Endothelial cell of umbilical vein (primary cell): ENCODE results near the gene AKR7A3. TPM values are rescaled to one million over a fixed set of nuclear protein-coding genes. Genes with fewer than 3 reads are reported as not detected.

Source experiments
- BruUV-seq: library from RNA; stranded (reverse); fragments of 400-500 nt; replicated peaks from 2 replicates; lab custom pipeline; 2021; lab: Mats Ljungman, UMichigan
- CTCF ChIA-PET: fragments of 300-600, 350-600 bp; sonication (Branson Sonifier 250); formaldehyde crosslinking; loops from one replicate; lab custom pipeline; 2021; ENCODE audit warnings: antibody characterized with exemption, inconsistent platforms; lab: Charles Lee
- POLR2A ChIA-PET: fragments of 300-600, 350-600 bp; sonication (Branson Sonifier 250); formaldehyde crosslinking; loops from one replicate; lab custom pipeline; 2021; ENCODE audit warnings: antibody characterized with exemption, inconsistent platforms; lab: Charles Lee
- DNase-seq: peaks from one replicate; pipeline ENCODE4 v3.0.0-alpha.2; 2011; ENCODE audit warnings: low read depth, low spot score
- FAIRE-seq: peaks from 2 replicates; lab custom pipeline; 2011; peaks lifted over from hg19 to GRCh38; lab: Jason Lieb, UNC
- H2AFZ ChIP-seq: 2 replicates; pipeline ENCODE4 v1.6.0; 2012; ENCODE audit warnings: low read depth, low read length, control low read depth, inconsistent platforms
- H3K27ac ChIP-seq: 2 replicates; pipeline ENCODE4 v1.5.1; 2011; ENCODE audit warnings: low read depth, mild to moderate bottlenecking, control low read depth, low read length, moderate library complexity; ENCODE audit not compliant: insufficient read depth
- H3K27me3 ChIP-seq, 2 experiments: 2 replicates each; pipeline versions ENCODE4 v1.6.0 to v1.6.1; 2011; ENCODE audit warnings: low read length in 2 of 2, mixed read lengths in 1 of 2; ENCODE audit not compliant: control insufficient read depth in 2 of 2, insufficient read depth in 2 of 2
- H3K36me3 ChIP-seq, 2 experiments: 2 replicates in 1 of 2; 3 replicates in 1 of 2; pipeline ENCODE4 v1.5.1; 2011; ENCODE audit warnings: low read length in 2 of 2, mild to moderate bottlenecking in 1 of 2, moderate library complexity in 1 of 2; ENCODE audit not compliant: control insufficient read depth in 2 of 2, insufficient read depth in 2 of 2; ENCODE audit errors: extremely low read depth in 1 of 2
- H3K4me1 ChIP-seq: 3 replicates; pipeline ENCODE4 v1.5.1; 2011; ENCODE audit warnings: mild to moderate bottlenecking, low read length; ENCODE audit not compliant: control insufficient read depth, insufficient read depth; ENCODE audit errors: extremely low read depth
- H3K4me2 ChIP-seq: 2 replicates; pipeline ENCODE4 v1.6.1; 2011; ENCODE audit warnings: low read length, control low read depth, mixed read lengths; ENCODE audit not compliant: insufficient read depth
- H3K4me3 ChIP-seq, 3 experiments: fragments of 200-600 bp in 1 of 3; sonication (generic), shearing (Covaris generic) in 1 of 3; replicated peaks in 1 of 3; 2 replicates each; pipeline ENCODE4 v1.5.1; 2011 to 2016; ENCODE audit warnings: control low read depth in 3 of 3, low read length in 3 of 3, mild to moderate bottlenecking in 2 of 3, inconsistent platforms in 1 of 3, low read depth in 1 of 3, moderate library complexity in 1 of 3; ENCODE audit not compliant: insufficient read depth in 1 of 3
- H3K79me2 ChIP-seq: 2 replicates; pipeline ENCODE4 v1.6.0; 2012; ENCODE audit warnings: low read length, inconsistent platforms; ENCODE audit not compliant: control insufficient read depth, insufficient read depth
- H3K9ac ChIP-seq: replicated peaks from 2 replicates; pipeline ENCODE3; 2011; ENCODE audit warnings: low read length, control low read depth; ENCODE audit not compliant: insufficient read depth; ENCODE audit errors: extremely low read depth
- H3K9me1 ChIP-seq: replicated peaks from 3 replicates; pipeline ENCODE4 v1.6.0; 2011; ENCODE audit warnings: mild to moderate bottlenecking, low read length; ENCODE audit not compliant: control insufficient read depth, insufficient read depth; ENCODE audit errors: extremely low read depth
- H3K9me3 ChIP-seq: replicated peaks from 2 replicates; pipeline ENCODE4 v1.5.1; 2012; ENCODE audit warnings: low read length, inconsistent platforms; ENCODE audit not compliant: control insufficient read depth, insufficient read depth
- H4K20me1 ChIP-seq: replicated peaks from 2 replicates; pipeline ENCODE3; 2011; ENCODE audit warnings: mild to moderate bottlenecking, low read length; ENCODE audit not compliant: control insufficient read depth, insufficient read depth; ENCODE audit errors: extremely low read depth
- CTCF ChIP-seq, 2 donors: IDR thresholded peaks; 1 replicate in 1 of 2; 2 replicates in 1 of 2; pipeline ENCODE4 v1.5.1; 2011; ENCODE audit warnings: low read length in 2 of 2, mild to moderate bottlenecking in 2 of 2, moderate library complexity in 2 of 2, control low read depth in 1 of 2, inconsistent platforms in 1 of 2, low read depth in 1 of 2; ENCODE audit not compliant: insufficient read depth in 1 of 2; ENCODE audit errors: extremely low read depth in 1 of 2
- EZH2 ChIP-seq: IDR thresholded peaks from 2 replicates; pipeline ENCODE4 v1.6.1; 2012; ENCODE audit warnings: borderline replicate concordance, low read depth, mild to moderate bottlenecking, moderate library complexity, low read length, inconsistent platforms; ENCODE audit not compliant: severe bottlenecking
- FOS ChIP-seq: IDR thresholded peaks from 2 replicates; pipeline ENCODE4 v1.6.1; 2011; ENCODE audit warnings: mild to moderate bottlenecking, low read length, moderate library complexity, borderline replicate concordance; ENCODE audit not compliant: insufficient read depth
- GATA2 ChIP-seq: IDR thresholded peaks from 2 replicates; pipeline ENCODE4 v1.7.0; 2011; ENCODE audit warnings: low read depth, mild to moderate bottlenecking, moderate library complexity, mixed read lengths, low read length; ENCODE audit not compliant: insufficient read length, insufficient read depth
- JUN ChIP-seq: IDR thresholded peaks from 2 replicates; pipeline ENCODE4 v1.6.1; 2011; ENCODE audit warnings: borderline replicate concordance, low read depth; ENCODE audit not compliant: insufficient read length, insufficient read depth
- MAX ChIP-seq: IDR thresholded peaks from 2 replicates; pipeline ENCODE4 v1.6.1; 2011; ENCODE audit not compliant: insufficient read depth, insufficient read length
- MYC ChIP-seq: IDR thresholded peaks from one replicate; pipeline ENCODE4 v1.6.1; 2011; ENCODE audit warnings: mild to moderate bottlenecking, low read depth, low read length
- POLR2A ChIP-seq: IDR thresholded peaks from 2 replicates; pipeline ENCODE4 v1.6.1; 2012; ENCODE audit warnings: low read depth, mild to moderate bottlenecking, control low read depth, low read length
- POLR2AphosphoS5 ChIP-seq: IDR thresholded peaks from 2 replicates; pipeline ENCODE4 v1.6.1; 2012; ENCODE audit warnings: low read depth, mild to moderate bottlenecking, control low read depth, low read length, moderate library complexity; ENCODE audit not compliant: insufficient read depth
- dilution Hi-C: fragments of 300-500 bp; cut with MboI; formaldehyde crosslinking; loops from one replicate; pipeline ENCODE4 v1.15.0; 2019; ENCODE audit warnings: low sequenced_read_pairs; ENCODE audit not compliant: extremely low pct_ligation_motif_present
- intact Hi-C: fragments of 100-400 bp; cut with micrococcal nuclease; formaldehyde crosslinking; loops from one replicate; pipeline ENCODE4 v1.10.0; 2022
- polyA plus RNA-seq, 4 experiments: library from polyadenylated mRNA; depleted of rRNA in 3 of 4; stranded (reverse) in 3 of 4; unstranded in 1 of 4; fragments of >200 nt; gene quantifications; 2 replicates each; pipeline versions ENCODE4 v1.2.1 to v1.2.3, GENCODE V29; 2011 to 2012; ENCODE audit warnings: missing spikeins in 1 of 4
- total RNA-seq: library from RNA; stranded (reverse); gene quantifications from 2 replicates; pipeline ENCODE4 v1.2.3, GENCODE V29; 2021

The AKR7A3 gene
- total and polyA plus RNA-seq, 2 donors (not counting 3 experiments of a cell fraction or from before 2014, with no cell fraction given), result 0.49 to 0.50 TPM

- Histone ChIP-seq H3K4me2 (no peak overlapping the region), H3K79me2 (no peaks in the 10 kb centered on the region), H3K9ac (no peak overlapping the region), H3K9me3 (no peaks in the 10 kb centered on the region), H3K4me1 (no peaks in the 10 kb centered on the region), H3K27me3 (no peaks in the 10 kb centered on the region), H2AFZ (no peak overlapping the region), H3K4me3 (no peak overlapping the region), H3K27ac (no peak overlapping the region), H3K36me3 (peaks cover 6 to 18% of the 10 kb centered on the region in 2 experiments), H3K9me1 (no peaks in the 10 kb centered on the region), H4K20me1 (no peaks in the 10 kb centered on the region)
- ChIA-PET CTCF (no interaction called here), POLR2A (no interaction called here)
- dilution Hi-C loops, result no loop called here
- TF ChIP-seq MYC (no peak), FOS (no peak), POLR2A (no peak), MAX (no peak), JUN (no peak), POLR2AphosphoS5 (no peak), GATA2 (no peak), EZH2 (no peak), CTCF (IDR thresholded peaks at IDR 0.05; ENCODE audit: extremely low read depth in 1 of 2, insufficient read depth in 1 of 2, low read depth in 1 of 2, low read length in 2 of 2) (no peak)
- FAIRE-seq (no peak), DNase-seq (no peak)
- BruUV-seq, result no TSS peak
- intact Hi-C loops, result no loop called here
Observed at GRCh38 chr1:19321071-19321470, 32.5 kb upstream of the AKR7A3 start.
